ENCODE measurements around the gene EEFSEC. TPM values are rescaled to one million over a fixed set of nuclear protein-coding genes. Genes with fewer than 3 reads are reported as not detected.

Gene EEFSEC
- total RNA-seq, 1 donor from 2014 or later = 15.6 TPM

GRCh38 chr3:128423525-128424147, 270.4 kb downstream of the EEFSEC start:
- Mint-ChIP-seq H3K36me3 (ENCODE audit: unreplicated experiment) (peaks cover 7% of the 10 kb centered on the region), H3K27ac (ENCODE audit: unreplicated experiment) (no peak overlapping the region), H3K4me3 (ENCODE audit: unreplicated experiment) (no peak overlapping the region), H3K9me3 (ENCODE audit: unreplicated experiment) (peaks cover 5% of the 10 kb centered on the region), H3K27me3 (ENCODE audit: unreplicated experiment) (peaks cover 24% of the 10 kb centered on the region), H3K4me1 (ENCODE audit: unreplicated experiment) (no peaks in the 10 kb centered on the region)
- DNase-seq (ENCODE audit: extremely low spot score, unreplicated experiment) = no peak
- no peak for TF ChIP-seq CTCF (IDR thresholded peaks at IDR 0.05)

- no peak for DNase-seq (ENCODE audit: extremely low spot score, unreplicated experiment)
- no peaks in the 10 kb centered on the region for H3K9me3 Mint-ChIP-seq (ENCODE audit: unreplicated experiment)
- H3K27me3 Mint-ChIP-seq (ENCODE audit: unreplicated experiment) = peaks cover 18% of the 10 kb centered on the region
- H3K4me1 Mint-ChIP-seq (ENCODE audit: unreplicated experiment) = no peaks in the 10 kb centered on the region
- H3K4me3 Mint-ChIP-seq (ENCODE audit: unreplicated experiment) = no peak overlapping the region
- no peaks in the 10 kb centered on the region for H3K36me3 Mint-ChIP-seq (ENCODE audit: unreplicated experiment)
- no peak overlapping the region for H3K27ac Mint-ChIP-seq (ENCODE audit: unreplicated experiment)
- TF ChIP-seq CTCF (IDR thresholded peaks at IDR 0.05) = no peak
These were observed 271.3 kb downstream of the EEFSEC start for GRCh38 chr3:128424508-128425069.

GRCh38 chr3:128425142-128425845, 272.0 kb downstream of the EEFSEC start:
- peaks cover 25% of the 10 kb centered on the region for H3K27me3 Mint-ChIP-seq (ENCODE audit: unreplicated experiment)
- H3K4me3 Mint-ChIP-seq (ENCODE audit: unreplicated experiment) = no peak overlapping the region
- no peak for TF ChIP-seq CTCF (IDR thresholded peaks at IDR 0.05)
- H3K27ac Mint-ChIP-seq (ENCODE audit: unreplicated experiment) = no peak overlapping the region
- peaks cover 4% of the 10 kb centered on the region for H3K4me1 Mint-ChIP-seq (ENCODE audit: unreplicated experiment)
- DNase-seq (ENCODE audit: extremely low spot score, unreplicated experiment) = no peak
- no peaks in the 10 kb centered on the region for H3K9me3 Mint-ChIP-seq (ENCODE audit: unreplicated experiment)
- no peaks in the 10 kb centered on the region for H3K36me3 Mint-ChIP-seq (ENCODE audit: unreplicated experiment)

GRCh38 chr3:128425846-128426127, 272.5 kb downstream of the EEFSEC start:
- Mint-ChIP-seq H3K9me3 (ENCODE audit: unreplicated experiment) (no peaks in the 10 kb centered on the region), H3K4me1 (ENCODE audit: unreplicated experiment) (peaks cover 8% of the 10 kb centered on the region), H3K36me3 (ENCODE audit: unreplicated experiment) (no peaks in the 10 kb centered on the region), H3K27me3 (ENCODE audit: unreplicated experiment) (peaks cover 30% of the 10 kb centered on the region), H3K4me3 (ENCODE audit: unreplicated experiment) (no peak overlapping the region), H3K27ac (ENCODE audit: unreplicated experiment) (no peak overlapping the region)
- DNase-seq (ENCODE audit: extremely low spot score, unreplicated experiment) = no peak
- TF ChIP-seq CTCF (IDR thresholded peaks at IDR 0.05) = no peak

GRCh38 chr3:128426128-128426921, 273.0 kb downstream of the EEFSEC start:
- peak; percentile 95 for TF ChIP-seq CTCF (IDR thresholded peaks at IDR 0.05)
- peaks cover 8% of the 10 kb centered on the region for H3K4me1 Mint-ChIP-seq (ENCODE audit: unreplicated experiment)
- no peak for DNase-seq (ENCODE audit: extremely low spot score, unreplicated experiment)

More at GRCh38 chr3:128426128-128426921, 273.0 kb downstream of the EEFSEC start:
- Mint-ChIP-seq H3K36me3 (ENCODE audit: unreplicated experiment) (no peaks in the 10 kb centered on the region), H3K4me3 (ENCODE audit: unreplicated experiment) (no peak overlapping the region), H3K27ac (ENCODE audit: unreplicated experiment) (no peak overlapping the region), H3K9me3 (ENCODE audit: unreplicated experiment) (no peaks in the 10 kb centered on the region), H3K27me3 (ENCODE audit: unreplicated experiment) (peaks cover 36% of the 10 kb centered on the region)
